Measurements from ENCODE around the gene TPM1.

Gene TPM1

DNA sequence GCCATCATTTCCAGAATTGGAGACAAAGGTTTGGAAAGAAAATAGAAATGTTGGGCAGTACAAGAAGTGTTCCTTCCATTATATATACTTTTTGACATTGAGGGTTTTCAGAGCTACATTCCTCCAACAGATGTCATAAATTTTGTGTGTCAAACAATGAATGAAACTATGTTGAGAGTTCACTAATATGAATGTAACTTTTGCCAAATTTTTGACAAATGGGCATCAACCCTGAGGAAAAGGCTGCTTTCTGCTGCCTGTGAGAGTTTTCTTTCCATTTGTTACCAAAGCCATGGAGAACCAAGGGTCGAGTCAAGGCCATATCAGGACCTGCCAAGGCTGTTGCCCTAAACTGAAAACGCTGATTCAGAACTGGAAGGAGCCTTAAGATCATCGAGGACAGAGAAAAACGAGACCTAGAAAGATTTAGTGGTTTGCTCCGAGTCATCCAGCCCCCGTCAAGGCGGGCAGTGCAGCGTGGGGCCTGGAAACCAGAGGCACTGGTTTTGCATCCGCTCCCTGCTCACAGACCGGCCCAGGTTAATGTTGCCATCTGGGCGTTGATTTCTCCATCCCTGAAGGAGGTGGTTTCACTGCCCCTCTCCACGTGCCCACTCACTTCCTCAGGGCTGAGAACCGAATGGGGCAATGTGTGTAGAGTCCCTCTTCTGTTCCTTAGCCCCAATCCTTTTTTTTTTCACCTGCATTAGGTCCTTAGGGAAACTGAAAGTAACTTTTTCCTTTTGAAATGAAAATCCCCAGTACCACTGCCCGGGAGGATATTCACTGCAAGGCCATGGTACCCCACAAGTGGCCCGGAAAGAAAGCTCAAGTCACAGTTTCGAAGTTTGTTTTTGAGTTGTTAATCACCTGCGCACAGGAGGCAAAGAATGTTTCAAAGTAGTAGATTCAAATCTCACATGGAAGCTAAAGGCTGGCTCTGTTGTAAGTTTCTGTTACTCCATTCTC lies 32.8 kb downstream of the TPM1 start:
- DNase-seq (ENCODE audit: low read depth, low spot score): peak; percentile 37

DNA sequence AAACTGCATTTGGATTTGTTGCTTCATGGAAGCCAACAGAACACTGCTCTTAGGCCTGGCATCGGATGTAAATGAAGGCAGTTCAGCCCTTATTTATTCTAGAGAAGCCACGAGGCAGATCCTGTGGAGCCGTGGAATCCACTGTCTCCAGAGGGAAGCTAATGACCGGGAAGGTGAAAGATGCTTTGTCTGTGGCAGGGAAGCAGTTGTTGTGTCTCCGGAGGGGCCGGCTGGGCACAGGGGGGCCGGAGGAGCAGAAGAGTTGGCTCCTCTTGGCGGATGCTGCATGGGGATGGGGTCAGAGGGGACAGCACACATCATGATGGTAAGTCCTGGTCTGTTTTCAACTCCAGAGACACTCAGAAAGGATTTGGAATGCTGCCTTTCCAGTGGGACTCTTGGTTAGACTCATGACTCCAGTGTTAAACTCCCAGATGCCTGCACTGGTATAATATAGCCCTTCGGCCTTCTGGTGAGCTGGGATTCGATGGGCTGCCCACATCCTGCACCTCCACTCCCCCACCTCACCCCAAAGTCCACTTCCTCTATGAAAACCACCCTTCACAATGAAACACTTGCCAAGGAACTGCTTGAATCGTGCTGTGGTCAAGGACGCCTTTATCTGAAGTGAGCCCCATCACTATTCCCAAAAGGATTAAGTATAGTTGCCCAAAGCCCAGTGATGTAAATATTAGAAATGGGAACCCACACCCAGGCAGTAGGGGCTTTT lies 33.6 kb downstream of the TPM1 start:
- peak; percentile 55 for DNase-seq (ENCODE audit: low read depth, low spot score)

DNA sequence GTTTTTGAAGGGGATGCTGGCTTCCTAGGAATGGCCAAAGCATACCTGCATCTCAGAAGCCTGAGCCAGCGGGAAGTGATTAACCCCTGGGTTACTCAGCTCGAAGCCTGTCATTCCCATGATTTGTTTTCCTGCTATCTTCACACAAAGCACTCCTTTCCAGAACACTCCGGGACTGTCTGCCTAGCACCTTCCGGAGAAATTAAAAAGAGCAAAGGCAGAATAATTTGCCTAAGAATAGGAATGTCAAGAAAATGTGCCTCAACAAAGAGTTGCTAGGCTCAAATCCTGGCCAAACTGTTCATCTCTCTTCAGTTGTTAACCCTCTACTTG lies 34.1 kb downstream of the TPM1 start:
- peak; percentile 61 for DNase-seq (ENCODE audit: low read depth, low spot score)

DNA sequence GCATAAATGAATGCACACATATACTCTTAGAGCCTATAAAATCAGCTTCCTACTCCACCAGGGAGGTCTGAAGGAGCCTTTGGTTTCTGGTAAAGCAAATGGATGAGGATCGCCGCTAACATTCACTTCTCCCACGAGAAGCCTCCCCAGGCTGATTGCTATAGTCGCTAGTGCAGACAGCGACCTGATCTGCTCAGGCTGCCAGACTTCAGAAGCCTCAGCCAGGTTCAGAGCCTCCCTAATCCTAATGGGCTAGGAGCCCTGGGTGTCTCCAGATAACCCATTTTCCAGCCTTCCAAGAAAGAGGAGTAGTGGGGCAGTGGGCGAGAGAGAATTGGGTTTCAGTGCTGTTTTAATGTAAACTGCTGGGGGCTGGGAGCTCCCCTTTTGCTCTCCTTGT lies 35.4 kb downstream of the TPM1 start:
- DNase-seq (ENCODE audit: low read depth, low spot score): peak; percentile 55

DNA sequence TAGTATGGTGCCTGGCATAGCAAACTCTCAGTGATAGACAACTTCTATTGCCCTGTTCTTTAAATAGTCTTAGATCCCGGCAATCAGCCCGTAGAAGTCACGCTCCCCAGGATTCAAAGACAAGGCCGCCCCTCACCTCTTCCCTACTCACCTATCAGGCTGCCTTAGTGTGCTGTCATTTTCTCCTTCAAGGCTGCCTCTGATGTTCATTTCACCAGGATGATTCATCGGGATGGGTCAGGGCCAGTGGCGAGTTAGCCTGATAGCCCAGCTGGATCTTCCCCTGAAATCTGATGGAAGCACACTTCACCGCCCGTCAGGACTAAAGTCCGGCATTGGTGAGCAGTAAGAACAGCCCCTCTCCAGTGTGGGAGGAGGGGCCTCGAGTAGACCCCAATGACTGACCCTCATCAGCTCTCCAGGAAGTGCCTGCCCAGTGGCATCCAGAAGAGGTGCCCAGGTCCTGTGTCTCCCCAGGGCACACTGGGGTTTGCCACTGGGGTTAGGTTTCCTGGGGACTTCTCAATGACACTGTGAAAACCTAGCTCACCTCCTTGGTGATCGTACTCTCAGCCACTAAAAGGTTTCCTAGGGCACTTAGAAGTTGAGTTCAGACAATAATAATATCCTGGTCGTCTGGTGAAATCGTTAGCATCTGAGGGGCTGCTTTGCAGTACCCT lies 37.5 kb downstream of the TPM1 start:
- DNase-seq (ENCODE audit: low read depth, low spot score): peak; percentile 30

DNA sequence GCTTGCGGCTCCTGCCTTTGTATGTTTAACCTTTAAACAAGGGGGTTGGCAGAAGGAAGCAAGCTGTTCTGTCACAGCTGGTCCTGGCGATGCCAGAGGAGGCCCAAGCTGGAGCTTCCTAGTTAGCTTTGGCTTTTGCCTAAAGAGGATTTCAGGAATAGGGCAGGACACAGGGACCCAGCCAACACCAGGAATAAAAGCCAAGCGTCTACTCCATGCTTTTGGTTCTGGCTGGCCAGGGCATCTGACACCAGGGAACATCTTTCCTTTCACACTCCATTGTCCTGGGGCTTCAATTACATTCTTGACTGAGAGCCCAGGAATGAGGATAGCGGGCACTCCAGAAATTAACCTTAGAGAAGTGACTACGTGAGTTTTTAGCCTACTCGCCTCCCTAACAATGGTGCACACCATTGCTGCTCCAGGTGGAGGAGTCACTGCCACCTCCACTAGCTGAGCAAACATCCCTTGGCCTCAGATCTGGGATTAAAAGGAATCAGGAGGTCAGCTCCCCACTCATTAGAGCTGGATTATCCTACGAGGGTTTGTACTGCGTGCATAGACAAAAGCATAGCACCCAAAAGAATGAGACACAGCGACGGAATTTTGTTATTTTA lies 38.2 kb downstream of the TPM1 start:
- peak; percentile 36 for DNase-seq (ENCODE audit: low read depth, low spot score)

DNA sequence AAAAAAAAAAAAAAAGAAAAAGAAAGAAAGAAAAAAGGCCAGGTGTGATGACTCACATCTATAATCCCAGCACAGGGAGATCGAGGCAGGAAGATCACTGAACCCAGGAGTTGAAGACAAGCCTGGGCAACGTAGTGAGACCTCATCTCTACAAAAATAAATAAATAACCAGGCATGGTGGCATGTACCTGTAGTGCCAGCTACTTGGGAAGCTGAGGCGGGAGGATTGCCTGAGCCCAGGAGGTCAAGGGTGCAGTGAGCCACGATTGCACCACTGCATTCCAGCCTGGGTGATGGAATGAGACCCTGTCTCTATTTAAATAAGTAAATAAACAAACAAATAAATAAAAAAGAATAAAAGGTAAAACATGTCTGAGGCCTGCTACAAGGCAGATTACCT lies 39.8 kb downstream of the TPM1 start:
- DNase-seq (ENCODE audit: low read depth, low spot score): no peak

DNA sequence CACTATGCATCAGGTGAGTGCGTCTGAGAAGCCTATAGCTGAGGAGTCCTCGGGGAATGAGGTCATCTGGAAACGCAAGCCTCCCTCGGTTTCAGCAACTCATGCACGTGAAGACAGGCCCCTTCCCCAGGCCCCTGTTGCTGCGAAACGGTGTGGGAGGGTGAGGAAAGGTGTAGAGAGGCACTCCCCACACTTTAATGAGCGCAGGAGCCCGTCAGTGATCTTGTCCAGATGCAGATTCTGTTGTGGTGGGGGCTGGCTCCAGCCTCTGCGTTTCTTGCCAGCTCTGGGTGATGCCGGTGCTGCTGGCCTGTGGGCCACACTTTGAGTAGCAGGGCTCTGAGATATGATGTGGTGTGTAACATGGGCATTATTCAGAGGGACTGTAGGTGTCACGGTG lies 40.5 kb downstream of the TPM1 start:
- DNase-seq (ENCODE audit: low read depth, low spot score): peak; percentile 79

DNA sequence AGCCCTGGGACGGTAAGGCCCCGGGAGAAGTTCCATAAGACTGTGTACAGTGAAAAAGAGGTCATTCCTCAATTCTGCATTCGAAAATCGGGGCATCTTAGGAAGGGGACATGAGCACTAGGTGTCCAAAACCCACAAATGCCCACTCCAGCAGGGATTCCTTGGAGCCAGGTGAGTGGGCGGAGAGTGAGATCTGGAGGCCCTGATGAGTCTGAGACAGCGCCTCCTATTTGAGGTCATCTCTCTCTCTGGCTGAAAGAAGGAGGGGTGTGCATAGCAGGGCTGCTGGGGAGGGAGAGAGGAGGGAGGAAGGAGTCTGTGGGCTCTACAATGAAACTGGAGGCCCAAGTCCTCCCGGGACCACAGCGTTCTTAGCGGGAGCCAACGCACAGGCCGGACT lies 41.0 kb downstream of the TPM1 start:
- DNase-seq (ENCODE audit: low read depth, low spot score): peak; percentile 25

DNA sequence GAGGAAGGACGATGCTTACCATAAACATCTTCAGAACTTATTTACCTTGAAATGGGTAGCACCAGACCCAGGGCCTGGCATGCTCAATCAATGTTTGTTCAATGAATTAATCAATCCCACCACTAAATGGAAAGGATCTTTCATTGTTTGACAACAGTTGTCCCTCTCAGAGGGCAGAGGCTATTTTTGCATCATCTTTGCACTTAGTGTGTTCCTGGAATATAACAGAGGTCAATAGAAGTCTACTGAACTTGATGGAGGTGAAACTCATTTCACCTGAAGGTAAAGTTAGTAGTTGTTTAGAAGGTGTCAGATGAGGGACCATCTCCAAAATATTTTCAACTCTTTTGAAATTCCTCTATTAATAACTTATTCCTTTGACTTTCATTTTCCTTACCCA lies 42.3 kb downstream of the TPM1 start:
- DNase-seq (ENCODE audit: low read depth, low spot score): no peak

DNA sequence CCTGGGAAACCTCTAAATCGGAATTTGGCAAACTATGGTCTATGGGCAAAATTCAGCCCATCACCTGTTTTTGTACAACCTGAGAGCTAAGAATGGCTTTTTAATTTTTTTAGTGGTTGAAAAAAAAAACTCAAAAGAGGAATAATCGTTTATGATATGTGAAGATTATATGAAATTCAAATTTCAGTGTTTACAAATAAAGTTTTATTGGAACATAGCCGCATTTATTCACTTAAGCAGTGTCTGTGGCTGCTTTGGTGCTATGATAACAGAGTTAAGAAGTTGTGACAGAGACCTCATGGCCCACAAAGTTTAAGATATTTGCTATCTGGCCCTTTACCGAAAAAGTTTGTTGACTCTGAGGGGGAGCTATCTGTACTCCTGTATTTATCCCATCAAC lies 42.7 kb downstream of the TPM1 start:
- DNase-seq (ENCODE audit: low read depth, low spot score): no peak

DNA sequence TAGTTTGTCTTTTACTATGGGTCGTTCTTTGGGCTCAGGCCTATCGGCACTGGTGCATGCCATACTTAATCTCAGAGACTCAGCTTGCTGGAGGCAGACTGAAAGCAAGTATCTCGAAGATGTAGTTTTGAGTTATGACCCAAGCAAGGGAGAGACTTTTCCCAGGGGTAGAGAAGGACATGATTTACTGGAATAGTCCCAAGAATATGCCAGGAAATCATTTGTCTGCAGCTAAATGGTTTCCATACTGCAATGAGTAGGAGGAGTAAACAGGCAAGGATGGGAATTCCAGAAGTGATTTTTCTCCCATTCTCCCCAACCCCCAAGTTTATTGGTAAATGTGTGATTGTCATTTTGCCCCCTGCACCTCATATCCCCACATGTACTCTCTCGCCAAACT lies 43.7 kb downstream of the TPM1 start:
- DNase-seq (ENCODE audit: low read depth, low spot score): no peak

DNA sequence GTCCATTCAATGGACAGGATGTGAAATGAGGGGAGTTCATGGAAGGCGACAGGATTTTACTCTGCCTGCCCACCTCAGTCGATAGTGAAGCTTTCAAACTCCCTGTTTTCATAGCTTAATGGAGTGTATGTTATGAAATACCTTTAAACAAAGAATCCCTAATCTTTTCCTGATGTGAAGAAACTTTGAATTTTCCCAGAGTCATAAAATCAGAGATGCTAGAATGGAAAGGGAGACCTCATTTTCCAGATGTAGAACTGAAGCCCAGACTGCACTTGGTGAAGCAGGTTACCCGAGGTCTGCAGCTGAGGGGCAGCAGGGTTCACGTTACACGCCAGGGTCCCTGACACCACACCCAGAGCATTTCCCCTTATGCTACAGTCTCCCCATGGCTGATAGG lies 44.4 kb downstream of the TPM1 start:
- no peak for DNase-seq (ENCODE audit: low read depth, low spot score)

DNA sequence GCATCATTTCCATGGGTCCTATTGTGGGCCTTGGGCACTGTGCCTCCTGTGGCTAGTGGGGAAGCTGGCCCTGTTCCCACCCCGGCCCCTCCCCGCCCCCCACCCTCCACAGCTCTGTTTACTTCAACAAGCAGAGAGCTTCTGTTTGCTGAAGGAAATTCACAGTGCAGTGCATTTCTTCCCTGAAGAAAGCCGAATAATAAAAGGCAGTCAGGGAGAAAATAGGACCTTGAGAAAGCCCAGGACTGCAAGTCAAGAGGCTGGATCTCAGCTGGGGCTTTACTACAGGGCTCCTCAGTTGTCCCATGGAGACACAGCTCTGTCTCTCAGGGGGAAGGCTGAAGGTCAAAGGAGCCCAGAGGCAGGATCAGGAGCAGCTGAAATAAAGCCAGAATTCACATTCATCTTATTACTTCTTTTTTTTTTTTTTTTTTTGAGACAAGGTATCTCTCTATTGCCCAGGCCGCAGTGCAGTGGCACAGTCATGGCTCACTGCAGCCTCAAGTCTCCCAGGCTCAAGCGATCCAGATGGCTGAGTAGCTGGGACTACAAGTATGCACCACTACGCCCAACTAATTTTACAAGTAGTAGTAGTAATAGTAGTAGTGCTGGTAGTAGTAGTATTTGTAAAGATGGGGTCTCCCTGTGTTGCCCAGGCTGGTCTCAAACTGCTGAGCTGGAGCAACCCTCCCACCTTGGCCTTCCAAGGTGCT lies 46.1 kb downstream of the TPM1 start:
- peak; percentile 25 for DNase-seq (ENCODE audit: low read depth, low spot score)

DNA sequence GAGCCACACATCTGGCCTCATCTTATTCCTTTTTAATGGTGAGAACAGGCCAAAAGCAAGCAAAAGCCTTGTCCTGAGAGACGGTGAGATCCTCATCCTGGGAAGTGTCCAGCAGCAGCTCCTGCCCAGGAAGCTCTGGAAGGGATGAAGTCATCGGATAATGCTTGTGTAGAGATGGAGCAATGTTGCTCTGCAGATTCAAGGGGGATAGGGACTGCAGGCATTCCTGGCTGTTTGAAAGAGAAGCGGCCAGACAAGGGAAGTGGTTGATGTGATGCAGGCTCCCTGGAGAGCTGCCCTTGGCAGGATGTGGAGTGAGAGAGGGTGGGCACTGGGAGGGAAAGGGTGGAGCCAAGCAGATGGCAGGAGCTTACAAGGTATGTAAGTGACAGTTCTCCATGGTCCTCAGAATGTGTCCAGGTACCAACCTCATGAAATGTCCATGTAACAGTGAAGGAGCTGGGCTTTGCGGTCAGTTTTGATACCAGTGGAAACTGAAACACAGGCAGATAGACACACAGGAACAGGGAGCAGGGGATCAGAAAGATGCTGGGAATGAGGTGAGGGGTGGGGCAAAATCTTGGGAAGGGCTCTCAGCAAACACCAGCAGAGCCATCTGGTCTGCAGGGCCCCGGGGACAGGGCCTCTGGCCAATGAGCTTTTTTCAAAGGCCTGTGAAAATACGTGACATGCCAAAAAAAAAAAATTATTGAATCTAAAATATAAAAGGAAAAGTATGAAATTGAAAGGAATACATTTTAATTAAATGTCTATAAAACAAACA lies 46.9 kb downstream of the TPM1 start:
- DNase-seq (ENCODE audit: low read depth, low spot score): peak; percentile 88

DNA sequence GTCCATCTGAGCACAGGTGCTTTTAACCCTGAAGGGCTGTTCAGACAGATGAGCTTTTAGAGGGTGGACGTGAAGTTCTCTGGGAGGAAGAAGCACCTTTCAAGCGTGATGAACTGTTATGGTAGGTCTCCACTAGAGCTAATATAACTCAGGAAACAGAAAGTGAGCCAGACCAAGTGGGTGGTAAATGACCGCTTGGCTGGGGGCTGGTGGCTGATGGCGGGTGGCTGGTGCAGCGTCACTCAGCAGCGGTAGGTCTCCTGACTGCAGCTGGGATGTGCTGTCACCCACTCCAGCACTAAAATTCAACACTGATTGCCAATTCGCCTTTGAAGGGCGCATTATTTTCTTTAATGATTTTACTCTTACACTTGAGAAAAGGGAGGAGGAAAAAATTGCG lies 47.9 kb downstream of the TPM1 start:
- DNase-seq (ENCODE audit: low read depth, low spot score): no peak

DNA sequence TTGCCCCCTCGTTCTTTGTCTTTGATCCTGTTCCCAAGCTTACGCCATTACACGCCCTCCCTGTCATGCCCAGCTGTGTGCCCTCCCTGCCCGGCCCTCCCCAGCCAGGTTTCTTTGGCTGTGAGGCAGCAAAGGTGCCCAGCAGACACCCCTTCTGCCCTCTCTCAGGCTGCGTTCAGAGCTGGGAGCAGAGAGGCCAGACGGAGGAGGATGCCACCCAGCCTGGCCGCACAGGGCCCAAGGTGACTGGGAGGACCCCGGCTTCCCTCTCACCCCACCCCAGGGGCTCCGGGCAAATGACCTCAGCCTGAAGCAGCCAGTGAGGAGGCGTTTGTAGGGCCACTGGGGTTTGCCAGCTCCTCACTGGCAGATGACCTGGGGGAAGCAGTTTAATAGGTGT lies 48.3 kb downstream of the TPM1 start:
- DNase-seq (ENCODE audit: low read depth, low spot score): no peak

DNA sequence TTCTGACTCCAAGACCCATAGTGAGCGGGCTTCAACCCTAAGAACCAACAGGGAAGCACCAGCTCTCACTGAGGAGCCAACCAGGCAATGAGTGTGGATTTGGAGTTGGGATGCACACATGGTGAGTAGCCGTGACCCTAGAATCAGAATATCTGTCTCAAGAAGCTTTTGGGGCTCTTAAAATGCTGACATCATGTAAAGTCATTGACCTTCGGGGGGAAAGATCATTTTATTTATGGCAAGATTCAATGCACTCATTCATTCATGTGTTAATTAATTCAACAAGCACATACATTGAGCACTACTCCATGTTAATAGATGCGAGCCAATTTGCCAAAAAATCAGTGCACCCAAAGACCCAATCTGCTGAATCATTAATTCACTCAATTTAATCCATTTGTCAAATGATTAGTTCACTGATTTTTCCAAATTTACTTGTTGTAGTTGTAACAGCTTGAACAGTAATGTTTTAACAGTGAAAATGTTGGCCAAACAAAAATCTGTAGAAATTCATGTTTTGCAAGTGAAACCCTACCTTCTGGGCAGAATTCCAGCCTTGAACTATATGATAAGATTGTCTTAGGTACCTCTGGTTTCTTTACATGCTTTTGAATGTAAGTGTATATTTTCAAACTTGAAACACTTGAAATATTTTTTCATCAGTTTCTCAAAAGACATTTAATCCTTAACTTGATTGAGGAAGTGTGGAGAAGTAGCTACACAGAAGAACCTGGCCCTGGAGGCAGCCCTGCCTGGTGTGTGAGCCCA lies 49.3 kb downstream of the TPM1 start:
- no peak for DNase-seq (ENCODE audit: low read depth, low spot score)

DNA sequence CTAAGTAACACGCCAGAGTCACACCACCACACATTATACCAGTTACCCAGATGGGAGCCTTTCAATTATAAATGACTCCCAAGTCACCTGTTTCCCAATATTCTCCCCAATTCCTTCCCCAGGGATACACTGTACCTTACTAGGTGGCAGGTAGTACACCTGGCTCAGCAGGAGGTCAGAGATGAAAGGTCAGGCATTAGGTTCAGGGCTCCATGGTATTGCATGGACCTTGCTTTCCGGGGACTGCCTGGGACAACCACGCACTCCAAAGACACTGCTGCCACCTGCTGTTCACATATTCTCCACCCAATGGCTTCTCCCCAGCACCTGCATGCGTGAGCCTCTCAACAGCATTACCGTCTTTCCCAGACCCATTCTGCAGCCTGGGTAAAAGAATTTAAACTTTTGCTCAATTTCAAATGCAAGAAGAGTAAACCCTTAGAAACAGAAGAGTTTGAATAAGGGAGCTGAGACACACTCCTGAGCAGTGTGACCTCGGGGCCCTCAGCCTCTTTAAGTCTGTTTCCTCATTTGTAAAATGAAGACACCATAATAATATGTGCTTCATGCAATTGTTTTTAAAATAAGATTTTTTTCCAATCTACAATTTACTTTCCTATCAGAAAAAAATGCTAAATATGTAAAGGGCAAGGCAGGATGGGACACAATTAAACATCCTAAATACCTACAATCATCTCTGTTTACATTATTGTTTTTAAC lies 51.1 kb downstream of the TPM1 start:
- peak; percentile 92 for DNase-seq (ENCODE audit: low read depth, low spot score)
